HG03442 (cell line): ENCODE measurements around the gene ABCA7.
"Not testable (repeated sequence)": the region's sequence is repeated elsewhere in the genome, so short reads cannot be mapped to it uniquely, and the experiment has no call there.

Source experiments
- ATAC-seq: cut with Tn5 transposase; IDR thresholded peaks from one replicate; pipeline ENCODE4 v1.9.1; 2021; ENCODE audit warnings: mild to moderate bottlenecking, moderate library complexity; ENCODE audit not compliant: unreplicated experiment

The ABCA7 gene

GRCh38 chr19:1017115-1017905, 22.6 kb upstream of the ABCA7 start:
- ATAC-seq = no peak

- no peak for ATAC-seq
Observed at GRCh38 chr19:1017906-1018305, 22.0 kb upstream of the ABCA7 start.

- no peak for ATAC-seq
Observed at GRCh38 chr19:1018393-1018792, 21.5 kb upstream of the ABCA7 start.

- ATAC-seq = no peak
Observed at GRCh38 chr19:1018932-1019615, 20.8 kb upstream of the ABCA7 start.

GRCh38 chr19:1019616-1019961, 20.3 kb upstream of the ABCA7 start:
- ATAC-seq = no peak

- ATAC-seq = no peak
Observed at GRCh38 chr19:1019980-1020867, 19.7 kb upstream of the ABCA7 start.

GRCh38 chr19:1020868-1021425, 19.0 kb upstream of the ABCA7 start, which contains the start of gene TMEM259:
Gene TMEM259 (minus strand): TSS chr19:1021123. CDS start chr19:1020996, 127 bp downstream.
- peak; percentile 66 for ATAC-seq

- not testable (repeated sequence) for ATAC-seq
Observed at GRCh38 chr19:1023883-1024188, 16.1 kb upstream of the ABCA7 start.

- ATAC-seq = not testable (repeated sequence)
Observed at GRCh38 chr19:1025080-1025479, 14.8 kb upstream of the ABCA7 start.

GRCh38 chr19:1025960-1026782, 13.7 kb upstream of the ABCA7 start, which contains the start of gene CNN2:
Gene CNN2 (plus strand): TSS chr19:1026608. CDS start chr19:1026662, 54 bp downstream.
- peak; percentile 50 for ATAC-seq

- peak; percentile 24 for ATAC-seq
Observed at GRCh38 chr19:1026783-1027649, 12.9 kb upstream of the ABCA7 start.

GRCh38 chr19:1027650-1028061, 12.3 kb upstream of the ABCA7 start:
- no peak for ATAC-seq

GRCh38 chr19:1028062-1028926, 11.6 kb upstream of the ABCA7 start:
- ATAC-seq = no peak

GRCh38 chr19:1032264-1032867, 7.5 kb upstream of the ABCA7 start:
- ATAC-seq = no peak

- no peak for ATAC-seq
Observed at GRCh38 chr19:1035998-1036621, 3.8 kb upstream of the ABCA7 start.

- no peak for ATAC-seq
Observed at GRCh38 chr19:1037621-1038064, 2.3 kb upstream of the ABCA7 start.

- ATAC-seq = no peak
Observed at GRCh38 chr19:1038978-1039645, 795 bp upstream of the ABCA7 start.
